ENCODE measurements around the gene VPS13D. TPM values are rescaled to one million over a fixed set of nuclear protein-coding genes. Genes with fewer than 3 reads are reported as not detected.

The VPS13D gene
- total and polyA plus RNA-seq, 2 of the 4 experiments (the other 2 are of a cell fraction): 9.0 to 16.3 TPM

GRCh38 chr1:12525311-12526181, 295.7 kb downstream of the VPS13D start:
- Histone ChIP-seq H3K4me1 (ENCODE audit: control insufficient read depth, insufficient read depth, low read length) (peaks cover 8% of the 10 kb centered on the region), H3K9me3 (ENCODE audit: control insufficient read depth, insufficient read depth, low read length) (no peaks in the 10 kb centered on the region), H4K8ac (ENCODE audit: low read depth in 2 of 2, low read length in 2 of 2) (peak overlapping the region in 1 of 2 experiments; percentile 56; a peak in 1 of 4 replicates), H2BK5ac (ENCODE audit: low read depth, low read length, poor library complexity, severe bottlenecking) (no peak overlapping the region), H3K56ac (ENCODE audit: extremely low read depth, insufficient read depth, low read length) (no peak overlapping the region), H3K9ac (ENCODE audit: low read depth, low read length) (no peak overlapping the region), H2AK5ac (ENCODE audit: low read depth, low read length) (0 out of 2 replicates have a peak overlapping the region, but pooled peaks have one; percentile 39), H3K27me3 (ENCODE audit: control insufficient read depth, insufficient read depth, low read length) (no peaks in the 10 kb centered on the region), H3K18ac (ENCODE audit: low read depth, low read length) (no peak overlapping the region; the same call in 1 of the 2 replicates), H3K36me3 (ENCODE audit: control insufficient read depth, insufficient read depth, low read length) (no peaks in the 10 kb centered on the region), H2AFZ (replicated peaks; ENCODE audit: low read length, poor library complexity) (peak overlapping the region; percentile 24), H3K4me3 (ENCODE audit: insufficient read depth, low read depth, low read length) (no peak overlapping the region), H3K27ac (ENCODE audit: insufficient read depth, low read length) (no peak overlapping the region), H3K9me1 (ENCODE audit: insufficient read depth, low read length) (0 out of 2 replicates have a peak, but pooled peaks cover 4% of the 10 kb centered on the region), H2BK120ac (ENCODE audit: low read depth, low read length) (no peak overlapping the region), H2AK9ac (replicated peaks; ENCODE audit: low read depth, low read length, poor library complexity) (no peak overlapping the region), H3K23ac (ENCODE audit: low read depth, low read length) (no peak overlapping the region), H4K20me1 (ENCODE audit: insufficient read depth, low read length) (no peaks in the 10 kb centered on the region), H3K4me2 (ENCODE audit: low read depth, low read length) (no peak overlapping the region), H2BK20ac (ENCODE audit: low read depth, low read length) (no peak overlapping the region), H3K4ac (ENCODE audit: low read depth, low read length) (no peak overlapping the region), H2BK15ac (ENCODE audit: low read depth, low read length) (no peak overlapping the region; the same call in 2 of the 3 replicates), H3K79me1 (ENCODE audit: low read depth in 1 of 2, low read length in 2 of 2) (no peaks in the 10 kb centered on the region), H3K14ac (replicated peaks; ENCODE audit: low read depth, low read length) (0 out of 2 replicates have a peak overlapping the region, but pooled peaks have one; percentile 21), H4K91ac (ENCODE audit: insufficient read depth, low read depth, low read length) (no peak overlapping the region), H4K5ac (ENCODE audit: low read depth, low read length) (peak overlapping the region; percentile 19; the same call in 1 of the 2 replicates)
- dilution Hi-C loops (cut with HindIII; ENCODE audit: low sequenced_read_pairs, unreplicated experiment): no loop called here
- no TSS peak for BruUV-seq (replicated peaks)
- ATAC-seq (ENCODE audit: low read depth) (peak; percentile 24), DNase-seq (no peak)
- intact Hi-C loops (cut with micrococcal nuclease): no loop called here
- CTCF ChIA-PET: no interaction called here
- 92% methylated on average over 5 of the region's 13 CpGs; no CpG with 5 or more reads in 1 of the 2 experiments for WGBS, 2 experiments (ENCODE audit: extremely low coverage in 2 of 2, insufficient read length in 1 of 2)
- POLR2A ChIA-PET (ENCODE audit: unreplicated experiment): no interaction called here
- in situ Hi-C loops (cut with MboI; ENCODE audit: low sequenced_read_pairs): no loop called here
- TF ChIP-seq, protein P1, sequence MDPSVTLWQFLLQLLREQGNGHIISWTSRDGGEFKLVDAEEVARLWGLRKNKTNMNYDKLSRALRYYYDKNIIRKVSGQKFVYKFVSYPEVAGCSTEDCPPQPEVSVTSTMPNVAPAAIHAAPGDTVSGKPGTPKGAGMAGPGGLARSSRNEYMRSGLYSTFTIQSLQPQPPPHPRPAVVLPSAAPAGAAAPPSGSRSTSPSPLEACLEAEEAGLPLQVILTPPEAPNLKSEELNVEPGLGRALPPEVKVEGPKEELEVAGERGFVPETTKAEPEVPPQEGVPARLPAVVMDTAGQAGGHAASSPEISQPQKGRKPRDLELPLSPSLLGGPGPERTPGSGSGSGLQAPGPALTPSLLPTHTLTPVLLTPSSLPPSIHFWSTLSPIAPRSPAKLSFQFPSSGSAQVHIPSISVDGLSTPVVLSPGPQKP (IDR thresholded peaks at IDR 0.05; ENCODE audit: borderline replicate concordance, low read depth, low read length): no peak
- TF ChIP-seq RFX5 (IDR thresholded peaks at IDR 0.05; ENCODE audit: low read depth, low read length): no peak
- TF ChIP-seq, protein P2, sequence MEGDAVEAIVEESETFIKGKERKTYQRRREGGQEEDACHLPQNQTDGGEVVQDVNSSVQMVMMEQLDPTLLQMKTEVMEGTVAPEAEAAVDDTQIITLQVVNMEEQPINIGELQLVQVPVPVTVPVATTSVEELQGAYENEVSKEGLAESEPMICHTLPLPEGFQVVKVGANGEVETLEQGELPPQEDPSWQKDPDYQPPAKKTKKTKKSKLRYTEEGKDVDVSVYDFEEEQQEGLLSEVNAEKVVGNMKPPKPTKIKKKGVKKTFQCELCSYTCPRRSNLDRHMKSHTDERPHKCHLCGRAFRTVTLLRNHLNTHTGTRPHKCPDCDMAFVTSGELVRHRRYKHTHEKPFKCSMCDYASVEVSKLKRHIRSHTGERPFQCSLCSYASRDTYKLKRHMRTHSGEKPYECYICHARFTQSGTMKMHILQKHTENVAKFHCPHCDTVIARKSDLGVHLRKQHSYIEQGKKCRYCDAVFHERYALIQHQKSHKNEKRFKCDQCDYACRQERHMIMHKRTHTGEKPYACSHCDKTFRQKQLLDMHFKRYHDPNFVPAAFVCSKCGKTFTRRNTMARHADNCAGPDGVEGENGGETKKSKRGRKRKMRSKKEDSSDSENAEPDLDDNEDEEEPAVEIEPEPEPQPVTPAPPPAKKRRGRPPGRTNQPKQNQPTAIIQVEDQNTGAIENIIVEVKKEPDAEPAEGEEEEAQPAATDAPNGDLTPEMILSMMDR (conservative IDR thresholded peaks at IDR 0.05; ENCODE audit: low read depth, low read length): no peak
- TF ChIP-seq NFE2L2 (IDR thresholded peaks at IDR 0.05; ENCODE audit: low read depth, low read length): no peak
- TF ChIP-seq BHLHE40 (IDR thresholded peaks at IDR 0.05; ENCODE audit: low read depth, low read length): no peak
- no peak for TF ChIP-seq RAD21 (IDR thresholded peaks at IDR 0.05; ENCODE audit: low read length)
- TF ChIP-seq, protein P3, sequence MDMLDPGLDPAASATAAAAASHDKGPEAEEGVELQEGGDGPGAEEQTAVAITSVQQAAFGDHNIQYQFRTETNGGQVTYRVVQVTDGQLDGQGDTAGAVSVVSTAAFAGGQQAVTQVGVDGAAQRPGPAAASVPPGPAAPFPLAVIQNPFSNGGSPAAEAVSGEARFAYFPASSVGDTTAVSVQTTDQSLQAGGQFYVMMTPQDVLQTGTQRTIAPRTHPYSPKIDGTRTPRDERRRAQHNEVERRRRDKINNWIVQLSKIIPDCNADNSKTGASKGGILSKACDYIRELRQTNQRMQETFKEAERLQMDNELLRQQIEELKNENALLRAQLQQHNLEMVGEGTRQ (IDR thresholded peaks at IDR 0.05; ENCODE audit: low read depth, low read length): no peak
- TF ChIP-seq MAFK (IDR thresholded peaks at IDR 0.05; ENCODE audit: low read depth, low read length): no peak
- TF ChIP-seq RCOR1 (IDR thresholded peaks at IDR 0.05; ENCODE audit: insufficient replicate concordance, low read length): no peak
- no peak for TF ChIP-seq POLR2A (IDR thresholded peaks at IDR 0.05; ENCODE audit: low read depth, low read length)
- TF ChIP-seq MAZ (IDR thresholded peaks at IDR 0.05; ENCODE audit: borderline replicate concordance, low read depth, low read length): no peak
- TF ChIP-seq CHD1 (IDR thresholded peaks at IDR 0.05; ENCODE audit: low read depth, low read length): no peak
- TF ChIP-seq SMC3 (IDR thresholded peaks at IDR 0.05; ENCODE audit: low read depth, low read length): no peak
- TF ChIP-seq MXI1 (IDR thresholded peaks at IDR 0.05; ENCODE audit: borderline replicate concordance, low read depth, low read length): no peak
